HG03469 (cell line): ENCODE data around the gene HDAC11.

Experiments used
- ATAC-seq: cut with Tn5 transposase; IDR thresholded peaks from one replicate; pipeline ENCODE4 v1.9.1; 2021; ENCODE audit warnings: mild to moderate bottlenecking, moderate library complexity, moderate number of reproducible peaks; ENCODE audit not compliant: unreplicated experiment

Gene HDAC11

DNA sequence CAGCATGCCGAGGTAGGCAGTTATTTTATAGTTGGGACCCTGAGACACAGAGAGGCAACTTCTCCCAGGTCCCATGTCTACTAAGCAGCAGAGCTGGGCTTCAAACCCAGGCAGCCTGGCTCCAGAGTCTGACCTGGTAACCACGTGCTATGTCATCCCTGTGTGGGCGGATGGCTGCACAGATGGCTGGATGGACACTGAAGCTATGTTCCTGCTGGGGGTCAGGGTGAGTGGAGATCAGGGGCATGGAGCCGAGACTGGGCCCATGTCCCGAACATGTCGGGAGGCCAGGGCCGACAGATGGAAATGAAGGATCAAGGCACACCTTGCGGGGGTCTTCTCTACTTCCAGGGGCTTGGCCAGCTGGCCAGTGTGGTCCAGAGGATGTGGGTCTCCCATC, 59.6 kb downstream of the HDAC11 start:
- no peak for ATAC-seq

DNA sequence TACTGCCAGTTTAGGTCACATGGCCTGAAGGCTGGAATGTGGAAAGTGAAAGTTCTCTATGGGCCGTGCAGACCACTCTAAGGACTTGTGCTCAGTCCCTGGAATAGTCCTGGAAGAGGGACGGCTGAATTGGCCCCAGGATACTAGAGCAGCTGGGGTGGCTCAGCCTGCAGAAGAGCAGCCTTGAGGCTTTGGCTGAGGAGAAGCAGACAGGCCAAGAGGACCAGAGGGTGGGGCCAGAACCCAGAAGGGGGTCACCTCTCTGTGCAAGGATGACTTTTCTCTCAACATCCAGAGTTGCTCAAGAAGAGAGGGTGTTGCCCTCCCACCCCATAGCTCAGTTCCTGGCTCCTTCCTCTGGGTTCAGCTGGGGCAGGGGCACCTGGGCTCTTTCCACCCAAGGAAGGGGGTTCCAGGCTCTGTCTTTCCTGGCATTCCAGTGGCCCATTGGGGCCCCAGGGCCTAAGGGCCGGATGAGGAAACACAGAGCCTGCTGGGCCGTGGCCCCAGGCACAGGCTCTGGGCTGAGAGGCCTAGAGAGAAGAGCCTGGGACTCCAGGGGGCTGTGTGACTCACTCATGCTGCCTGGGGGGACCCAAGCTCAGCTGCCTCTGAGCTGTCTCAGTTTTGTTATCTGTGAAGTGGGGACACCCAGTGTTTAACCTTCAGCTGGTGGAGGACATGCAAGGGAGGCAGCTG, 60.3 kb downstream of the HDAC11 start:
- ATAC-seq = no peak

DNA sequence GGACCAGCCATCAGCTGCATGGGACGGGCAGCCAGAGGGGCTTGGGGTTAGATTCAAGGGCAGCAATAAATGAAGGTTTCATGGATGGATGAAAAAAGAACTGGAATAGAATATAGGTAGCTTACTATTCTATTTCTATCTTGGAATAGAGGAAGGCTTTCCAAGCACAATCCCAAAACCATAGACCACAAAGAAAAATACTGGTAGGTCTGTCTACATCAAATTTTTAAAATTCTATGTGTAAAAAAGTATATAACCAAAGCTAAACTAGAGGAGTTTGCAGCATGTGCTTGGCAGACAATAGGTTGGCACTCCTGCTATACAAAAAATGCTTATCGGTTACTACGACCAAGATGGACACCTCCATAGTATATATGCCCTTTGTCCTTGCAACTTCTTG, 61.6 kb downstream of the HDAC11 start:
- no peak for ATAC-seq

DNA sequence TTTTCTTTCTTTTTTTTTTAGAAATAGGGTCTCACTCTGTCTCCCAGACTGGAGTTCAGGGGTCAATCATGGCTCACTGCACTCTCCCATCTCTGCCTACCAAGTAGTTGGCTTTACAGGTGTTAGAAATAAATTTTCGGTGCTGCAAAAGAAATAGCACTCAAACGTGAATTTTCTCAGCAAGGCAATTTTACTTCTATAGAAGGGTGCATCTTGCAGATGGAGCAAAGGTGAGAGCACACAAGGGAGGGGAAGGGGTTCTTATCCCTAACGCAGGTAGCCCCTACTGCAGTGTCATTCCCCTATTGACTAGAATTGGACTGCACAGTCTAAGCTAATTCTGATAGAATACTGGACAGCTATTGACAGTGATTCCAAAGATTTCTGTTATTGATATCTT, 62.0 kb downstream of the HDAC11 start:
- no peak for ATAC-seq

DNA sequence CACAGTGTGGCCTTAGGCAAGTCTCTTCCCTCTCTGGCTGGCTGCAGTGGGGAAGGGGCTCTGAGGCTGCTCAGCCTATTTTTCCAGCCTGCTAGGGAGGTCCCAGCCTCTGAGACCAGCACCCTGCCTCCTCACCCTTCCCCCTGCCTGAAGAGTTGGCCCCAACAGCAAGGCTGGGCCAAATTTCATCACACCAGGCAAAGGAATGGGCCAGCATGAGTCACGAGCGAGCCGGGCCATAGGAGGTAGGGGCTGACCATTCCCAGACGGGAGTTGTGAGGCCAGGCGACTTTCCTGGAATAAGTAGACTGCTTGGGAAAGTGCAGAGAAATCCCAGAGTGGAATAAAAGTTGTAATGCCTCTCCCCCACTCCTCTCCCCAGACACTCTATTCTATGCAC, 63.1 kb downstream of the HDAC11 start:
- no peak for ATAC-seq

DNA sequence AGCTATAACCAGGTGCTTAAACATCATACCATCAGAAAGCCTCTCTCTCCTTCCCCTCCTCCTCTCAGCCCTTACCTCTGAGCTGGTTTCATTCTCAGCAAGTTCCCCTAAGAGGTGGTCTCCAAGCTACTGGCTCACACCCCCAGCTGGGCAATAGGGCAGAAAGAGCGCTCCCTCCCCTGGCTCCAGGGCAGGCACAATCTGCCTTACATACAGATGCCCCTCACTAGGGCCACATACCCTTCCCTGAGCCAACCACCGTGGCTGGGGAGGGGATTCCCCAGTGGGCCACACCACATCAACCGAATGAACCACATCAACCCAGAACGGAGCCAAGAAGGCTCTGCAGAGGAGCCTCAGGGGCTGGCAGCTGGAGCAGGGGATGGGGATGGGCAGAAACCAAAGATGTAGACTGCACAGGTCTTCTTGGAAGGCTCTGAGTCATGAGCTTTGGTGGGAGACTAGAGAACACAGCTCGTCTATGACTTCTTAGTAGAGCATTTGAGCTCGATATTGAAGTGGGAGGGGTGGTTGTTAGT, 64.3 kb downstream of the HDAC11 start:
- ATAC-seq = no peak

DNA sequence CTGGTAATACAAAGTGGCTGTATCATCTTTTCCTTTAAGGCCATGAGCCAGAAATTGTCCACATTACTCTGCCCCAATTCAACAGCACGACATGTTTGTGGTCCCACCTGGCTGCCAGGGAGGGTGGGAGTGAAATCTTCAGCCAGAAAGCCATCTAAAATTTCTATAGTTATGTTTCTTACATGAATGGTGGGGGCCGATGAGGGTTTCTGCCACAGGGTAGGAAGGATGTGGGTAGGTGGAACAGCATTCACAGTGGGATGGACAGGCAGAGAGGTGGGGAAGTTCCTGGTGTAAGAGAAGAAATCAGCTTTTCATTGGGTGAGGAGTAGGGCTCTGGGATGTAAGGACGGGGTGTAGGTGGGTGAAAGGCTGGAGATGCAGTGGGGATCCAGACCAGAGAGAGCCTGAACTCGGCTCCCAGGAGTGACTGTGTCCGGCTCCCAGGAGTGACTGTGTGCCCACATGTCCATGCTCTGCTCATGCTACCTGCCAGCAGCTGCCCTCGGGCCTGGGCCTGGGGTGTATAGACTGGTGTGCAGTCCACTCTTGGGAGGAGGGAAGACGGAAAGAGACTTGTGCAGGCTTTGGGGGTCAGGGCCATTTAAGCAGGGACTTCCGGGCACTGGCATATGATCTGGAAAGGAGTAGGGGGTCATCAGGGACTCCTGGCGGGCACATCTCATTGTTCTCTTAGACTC, 65.0 kb downstream of the HDAC11 start:
- no peak for ATAC-seq

DNA sequence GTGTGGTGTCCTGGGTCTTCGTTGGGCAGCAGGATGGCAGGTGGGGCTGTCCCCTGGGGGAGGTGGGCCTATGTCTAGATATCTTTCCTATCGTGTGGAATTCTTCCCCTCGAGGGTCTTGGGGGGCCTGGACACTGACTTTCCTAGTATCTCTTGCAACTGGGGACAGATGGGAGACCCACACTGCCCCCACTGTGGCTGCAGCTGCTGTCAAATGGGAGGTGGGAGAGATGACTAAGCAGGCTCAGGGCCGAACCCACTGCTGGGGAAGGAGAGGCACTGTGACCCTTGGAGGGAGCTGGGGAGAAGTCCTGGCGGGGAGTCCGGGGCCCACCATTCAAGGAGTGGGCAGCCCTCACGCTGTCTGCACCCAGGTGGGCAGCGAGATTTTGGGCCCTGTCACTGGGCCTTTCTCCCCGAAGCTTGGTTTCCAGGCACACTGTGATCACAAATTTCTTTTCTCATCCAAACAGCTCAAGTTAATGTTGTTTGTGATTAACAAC, 65.9 kb downstream of the HDAC11 start:
- ATAC-seq = no peak

DNA sequence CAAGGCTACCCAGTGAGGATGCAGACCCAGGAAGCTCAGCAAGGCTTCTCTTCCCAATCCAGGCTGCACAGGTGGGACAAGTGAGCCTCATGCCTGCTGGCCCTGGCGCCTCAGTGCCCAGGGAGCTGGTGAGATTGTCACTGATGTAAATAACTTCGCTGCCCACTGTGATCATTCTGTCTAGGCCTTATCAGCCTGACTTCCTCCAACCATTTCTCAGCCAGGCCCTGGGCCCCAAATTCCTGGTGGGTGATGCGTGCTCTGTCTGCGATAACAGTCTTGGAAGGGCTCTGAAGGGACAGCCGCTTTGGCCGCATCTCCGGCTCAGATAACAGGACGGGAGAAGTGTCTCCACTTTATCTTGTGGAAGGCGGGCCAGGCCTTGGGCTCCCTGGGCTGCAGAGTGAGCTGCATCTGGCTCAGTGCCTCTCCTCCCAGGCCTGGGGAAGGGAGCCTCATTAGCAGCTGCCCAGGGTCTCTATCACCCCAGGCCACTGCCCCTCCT, 66.6 kb downstream of the HDAC11 start:
- no peak for ATAC-seq

DNA sequence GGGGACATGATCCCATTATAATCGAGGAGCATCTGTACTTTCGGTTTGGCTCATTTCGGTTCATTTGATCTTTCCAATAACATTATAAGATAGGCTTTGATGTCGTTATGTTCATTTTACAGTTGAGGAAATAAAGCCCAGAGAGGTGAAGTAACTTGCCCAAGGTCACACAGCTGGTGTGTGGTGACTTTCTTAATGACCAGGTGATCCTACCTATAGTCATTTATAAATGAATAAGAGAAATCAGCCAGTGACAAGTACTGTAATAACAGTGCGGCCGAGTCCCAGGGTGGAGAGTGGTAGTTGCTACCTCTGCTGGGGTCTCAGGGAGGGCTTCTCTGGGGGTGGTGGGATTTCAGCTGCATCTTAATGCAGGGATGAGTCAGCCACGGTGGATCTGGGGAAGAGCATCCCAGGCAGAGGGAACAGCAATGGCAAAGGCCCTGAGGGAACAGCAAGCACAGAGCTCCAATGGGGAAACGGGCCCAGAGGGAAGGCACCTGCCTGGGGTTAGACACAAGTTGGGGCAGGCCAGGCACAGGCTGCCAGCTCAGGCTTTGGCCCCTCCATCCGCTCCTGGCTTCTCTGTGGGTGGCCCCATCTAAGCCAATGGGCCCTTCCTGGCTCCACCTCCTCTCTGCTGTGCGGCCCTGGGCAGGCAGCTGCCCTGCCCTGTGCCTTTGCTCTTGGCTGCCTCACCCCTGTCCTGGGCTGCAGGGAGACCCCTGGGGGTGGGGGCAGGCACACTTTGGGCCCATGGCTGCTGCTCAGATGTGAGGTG, 67.7 kb downstream of the HDAC11 start:
- no peak for ATAC-seq

DNA sequence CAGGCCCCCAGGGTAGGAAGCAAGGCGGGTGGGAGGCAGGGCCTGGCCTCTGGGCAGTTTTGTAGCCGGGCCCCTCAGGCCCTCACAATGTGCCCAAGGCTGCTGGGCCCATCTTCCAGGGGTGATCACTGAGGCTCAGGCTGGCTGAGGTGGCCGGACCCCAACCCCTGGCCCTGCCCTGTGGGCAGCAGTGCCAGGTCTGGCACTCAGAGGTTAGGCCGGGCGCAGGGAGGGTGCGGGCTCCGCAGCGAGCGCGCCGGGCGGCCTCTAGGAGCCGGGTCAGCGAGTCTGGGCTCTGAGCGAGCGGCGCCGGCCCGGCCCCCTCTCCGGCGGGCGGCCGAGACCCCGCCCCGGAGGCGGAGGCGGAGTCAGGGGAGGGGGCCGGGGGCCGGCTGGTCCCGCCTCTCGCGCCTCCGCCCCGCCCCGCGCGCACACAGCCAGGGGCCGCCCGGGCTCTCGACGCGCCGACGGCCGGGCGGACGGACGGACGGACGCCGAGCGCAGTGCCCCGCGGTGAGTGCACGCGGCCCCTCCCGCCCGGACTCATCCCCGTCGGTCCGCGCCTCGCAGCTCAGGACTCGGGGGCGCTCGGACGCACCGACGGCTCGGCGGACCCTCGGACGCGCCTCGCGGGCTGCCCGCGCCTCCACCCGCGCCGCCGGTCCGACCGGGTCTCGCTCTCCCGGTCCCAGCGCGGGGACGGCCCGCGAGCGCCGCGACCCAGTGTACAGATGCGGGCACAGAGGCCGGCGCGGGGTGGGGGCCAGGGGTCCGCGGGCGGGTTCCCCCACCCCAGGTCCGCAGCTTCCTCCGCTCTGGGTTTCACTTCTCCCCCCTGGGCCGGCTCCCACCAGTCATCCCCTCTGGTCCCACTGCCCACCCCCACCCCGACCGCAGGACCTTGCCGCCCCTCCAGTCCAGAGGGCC, 68.9 kb downstream of the HDAC11 start, which contains the start of gene FBLN2:
FBLN2 (plus strand) TSS at position 430 of the 927 bp plus-strand sequence. CDS start 21,231 bp downstream, outside the sequence.
- no peak for ATAC-seq

DNA sequence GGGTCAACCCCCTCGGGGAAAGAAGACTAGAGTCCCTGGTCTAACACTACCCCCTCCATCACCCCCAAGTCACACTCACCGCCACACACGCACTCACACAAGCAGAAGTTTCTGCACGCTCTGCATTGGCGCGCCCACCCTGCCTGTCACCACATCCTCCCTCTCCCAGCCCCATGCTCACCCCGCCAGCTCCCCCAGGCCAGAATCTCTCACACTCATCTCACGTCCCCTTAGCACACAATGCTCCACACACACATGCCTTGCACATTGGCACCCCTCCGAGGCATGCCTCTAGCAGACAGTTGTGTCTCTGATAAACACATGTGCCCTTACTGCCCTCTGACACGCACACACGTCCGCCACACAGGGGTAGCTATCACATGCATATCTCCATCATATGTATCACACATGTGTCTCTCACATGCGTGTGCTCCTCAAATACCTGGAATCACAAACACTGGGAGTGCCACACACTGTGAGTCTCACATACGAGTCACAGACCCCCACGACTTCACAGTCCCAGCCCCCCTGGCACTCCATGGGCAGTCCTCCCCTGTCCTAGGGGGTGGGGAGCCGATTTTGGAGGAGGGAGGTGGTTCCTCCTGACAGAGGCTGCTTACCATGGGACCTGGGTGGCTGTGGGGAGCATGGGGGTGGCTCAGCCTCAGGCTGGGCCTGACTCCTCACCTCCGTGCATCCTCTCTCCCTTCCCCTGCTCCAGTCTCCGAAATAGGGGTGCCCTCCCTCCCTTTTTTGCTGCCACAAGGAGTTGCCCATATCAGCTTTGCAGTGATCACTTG, 69.7 kb downstream of the HDAC11 start:
- ATAC-seq = no peak

DNA sequence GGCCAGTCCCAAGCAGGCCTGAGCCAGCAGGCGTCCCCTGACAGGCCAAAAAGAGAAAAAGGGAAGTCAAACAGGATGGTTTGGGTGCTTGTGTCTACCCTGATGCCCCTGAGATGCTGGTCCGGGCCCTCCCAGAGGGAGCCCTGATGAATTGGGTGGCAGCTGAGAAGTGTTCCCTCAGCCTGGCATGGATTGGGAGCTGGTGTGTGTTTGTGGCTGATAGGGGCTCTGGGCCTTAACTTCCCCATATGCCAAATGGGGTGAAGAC, 70.3 kb downstream of the HDAC11 start:
- no peak for ATAC-seq

DNA sequence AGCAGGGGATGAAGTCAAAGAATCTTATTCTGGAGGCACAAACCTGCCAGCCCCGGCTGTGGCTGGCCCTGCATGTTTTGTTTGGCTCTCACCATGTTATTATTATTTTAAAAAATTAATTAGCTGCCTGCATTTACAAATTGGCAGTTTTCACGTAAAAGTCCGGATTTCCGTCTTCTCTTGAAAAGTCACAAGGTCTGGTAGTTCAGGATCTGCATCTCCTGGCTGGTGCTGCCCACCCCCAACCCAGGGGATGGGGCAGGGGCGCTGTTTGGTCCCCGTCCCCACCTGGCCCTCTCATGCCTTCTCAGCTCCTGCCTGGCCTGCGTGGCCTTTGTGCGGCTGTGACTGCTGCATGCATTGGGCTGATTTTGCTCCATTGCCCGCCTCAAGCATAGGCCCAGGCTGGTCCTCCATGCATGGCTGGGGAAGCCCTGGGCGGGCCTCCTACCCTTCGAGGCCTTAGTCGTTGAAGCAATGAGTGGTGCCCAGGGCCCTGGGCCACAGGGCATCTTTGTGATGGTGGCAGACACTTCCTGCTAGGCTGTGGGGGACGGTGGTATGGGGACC, 70.8 kb downstream of the HDAC11 start:
- no peak for ATAC-seq

DNA sequence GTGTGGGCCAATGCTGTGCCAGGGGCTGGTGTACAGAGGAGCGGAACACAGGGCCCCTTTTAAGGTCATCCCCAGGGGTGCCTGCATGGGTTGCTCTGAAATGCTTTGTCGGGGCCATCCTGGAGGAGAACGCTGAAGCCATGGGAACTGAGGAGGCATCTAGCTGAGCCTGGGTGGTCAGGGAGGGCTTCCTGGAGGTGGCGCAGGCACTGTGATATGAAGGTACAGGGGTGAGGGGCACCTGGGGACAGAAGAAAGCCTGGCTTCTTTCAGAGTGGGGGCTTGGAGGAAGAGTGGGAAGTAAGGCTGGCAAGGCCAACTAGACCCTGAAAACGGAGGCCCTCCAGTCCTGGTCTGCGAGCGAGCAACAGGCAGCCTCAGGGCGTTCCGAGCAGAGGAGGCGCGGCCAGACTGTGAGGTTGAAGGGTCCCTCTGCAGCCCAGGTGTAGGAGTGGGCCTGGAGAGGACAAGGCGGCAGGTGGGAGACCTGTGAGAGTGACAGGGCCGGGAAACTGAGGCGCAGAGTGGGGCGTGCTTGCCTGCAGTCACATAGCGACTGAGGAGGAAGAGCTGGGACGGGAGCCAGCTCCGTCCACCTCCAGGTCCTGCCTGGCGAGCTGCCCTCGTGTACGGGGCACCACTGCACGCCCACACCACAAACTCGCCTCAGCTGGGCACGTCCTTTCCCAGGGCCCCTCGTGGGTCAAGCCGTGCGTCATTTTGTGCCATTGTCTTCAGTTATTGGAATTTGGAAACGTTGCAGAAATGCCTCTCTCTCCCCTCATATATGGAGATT, 72.9 kb downstream of the HDAC11 start:
- no peak for ATAC-seq

DNA sequence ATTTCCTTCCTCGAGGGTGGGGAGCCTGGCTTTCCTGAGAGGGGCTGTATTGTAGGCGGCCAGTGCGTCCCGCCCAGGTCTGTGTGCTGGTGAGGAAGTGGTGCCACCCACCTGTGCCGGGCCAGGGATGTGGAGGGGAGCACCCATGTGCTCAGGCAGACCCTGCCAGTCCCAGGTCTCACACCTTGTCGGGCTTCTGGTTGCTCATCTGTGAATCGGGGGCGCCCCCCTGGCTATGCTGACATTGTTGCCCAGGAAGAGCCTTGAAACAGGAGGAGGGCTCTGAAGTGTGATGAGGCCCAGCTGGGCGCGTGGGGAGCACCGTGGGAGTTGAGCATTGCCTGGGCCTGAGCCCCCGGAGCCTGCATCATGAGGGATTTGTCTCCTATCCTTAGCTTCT, 73.6 kb downstream of the HDAC11 start:
- no peak for ATAC-seq

DNA sequence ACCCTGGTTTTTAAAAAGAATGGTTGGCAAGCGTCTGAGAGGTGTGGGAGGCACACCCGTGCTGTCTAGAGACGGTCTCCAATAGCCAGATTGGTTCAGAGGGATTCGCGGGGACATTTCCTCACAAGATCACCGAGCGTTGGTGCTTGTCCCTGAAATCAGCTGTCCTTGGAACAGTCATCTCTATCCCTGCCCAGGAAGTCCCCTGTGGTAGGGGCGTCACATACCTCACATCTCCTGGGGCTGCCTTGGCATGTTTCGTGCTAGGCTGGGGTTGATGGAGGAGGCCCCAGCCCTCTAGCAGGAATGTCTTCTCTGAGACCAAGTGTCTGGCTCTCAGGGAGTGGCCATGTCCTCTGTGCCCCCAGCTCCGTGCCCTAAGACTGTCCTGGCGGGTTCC, 75.6 kb downstream of the HDAC11 start:
- no peak for ATAC-seq
